NOMO-1 treated with dmso at 0.1 percent for 144 hours (cell line): Measurements from ENCODE around the gene KCNH8.

Source experiments
- DNase-seq: peaks from one replicate; lab custom pipeline; 2025; ENCODE audit not compliant: unreplicated experiment; lab: John Stamatoyannopoulos, UW

The KCNH8 gene

GRCh38 chr3:19248143-19248542, 99.8 kb downstream of the KCNH8 start:
- no peak for DNase-seq

DNA sequence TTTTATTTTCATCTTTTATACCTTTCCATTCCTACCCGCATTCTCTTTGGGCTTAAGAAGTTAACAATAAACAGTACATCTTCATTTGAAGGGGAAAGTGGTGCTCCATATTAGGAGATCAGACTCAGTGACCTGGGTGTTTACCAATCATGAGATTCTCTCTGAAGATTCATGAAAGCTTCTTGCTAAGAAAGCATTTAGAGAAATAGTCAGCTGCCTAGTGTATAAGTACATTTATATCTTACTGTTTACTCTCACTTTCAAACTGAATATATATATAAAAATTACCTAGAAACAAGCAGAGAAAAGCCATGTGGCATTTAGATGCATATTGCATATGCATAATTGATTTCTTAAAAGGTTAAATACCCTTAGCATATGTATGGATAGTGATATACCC, 100.5 kb downstream of the KCNH8 start:
- DNase-seq, result no peak

DNA sequence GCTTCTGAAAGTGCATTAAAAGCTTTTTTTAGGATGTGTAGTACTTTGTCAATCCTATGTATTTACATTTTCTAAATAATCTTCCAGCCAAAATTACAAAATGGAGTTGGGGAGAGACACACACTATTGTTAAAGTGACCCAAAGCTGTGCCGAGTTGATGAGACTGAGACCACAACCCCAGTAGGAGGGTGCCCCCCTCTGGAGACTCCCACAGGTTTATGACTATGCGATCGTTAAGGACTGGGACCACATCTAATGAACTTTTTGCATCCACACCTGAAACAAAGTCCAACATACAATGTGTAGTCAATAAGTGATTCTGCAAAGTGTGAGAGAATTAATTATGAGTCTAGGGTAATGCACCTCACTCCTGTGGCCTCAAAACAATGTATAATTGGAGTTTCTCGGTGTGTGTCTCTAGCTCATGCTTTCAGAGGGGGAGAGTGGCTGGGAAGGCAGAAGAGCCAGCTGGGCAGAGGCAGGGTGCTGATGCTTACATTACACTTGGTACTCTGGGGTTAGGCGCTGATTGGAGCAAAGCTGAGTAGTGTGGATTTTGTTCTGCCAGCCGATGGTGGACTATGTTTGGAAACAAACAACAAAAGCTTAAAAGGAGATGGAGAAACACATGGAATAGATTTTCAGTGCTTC, 102.8 kb downstream of the KCNH8 start:
- no peak for DNase-seq

GRCh38 chr3:19254189-19254588, 105.9 kb downstream of the KCNH8 start:
- no peak for DNase-seq

GRCh38 chr3:19254784-19255338, 106.6 kb downstream of the KCNH8 start:
- no peak for DNase-seq

GRCh38 chr3:19256313-19256712, 108.0 kb downstream of the KCNH8 start:
- no peak for DNase-seq

DNA sequence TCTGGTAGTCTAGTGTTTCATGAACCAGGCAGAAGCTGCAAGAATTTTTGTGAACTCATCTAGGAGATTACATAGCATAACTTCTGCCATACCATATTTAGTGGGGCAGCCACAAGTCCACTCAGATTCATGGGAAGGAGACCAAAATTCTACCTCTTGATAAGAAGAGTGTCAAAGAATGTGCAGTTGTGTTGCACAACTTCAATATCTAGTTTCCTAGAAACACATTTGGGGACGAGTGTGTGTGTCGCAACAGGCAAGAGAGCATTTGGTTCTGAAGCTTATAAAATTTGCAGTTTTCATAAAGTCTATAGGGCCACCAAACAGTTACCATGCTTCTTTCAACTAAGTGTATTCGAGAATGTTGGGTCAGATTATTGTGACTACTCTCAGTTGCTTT, 115.3 kb downstream of the KCNH8 start:
- no peak for DNase-seq

- DNase-seq, result no peak
These were observed 116.1 kb downstream of the KCNH8 start for GRCh38 chr3:19264424-19264823.

DNA sequence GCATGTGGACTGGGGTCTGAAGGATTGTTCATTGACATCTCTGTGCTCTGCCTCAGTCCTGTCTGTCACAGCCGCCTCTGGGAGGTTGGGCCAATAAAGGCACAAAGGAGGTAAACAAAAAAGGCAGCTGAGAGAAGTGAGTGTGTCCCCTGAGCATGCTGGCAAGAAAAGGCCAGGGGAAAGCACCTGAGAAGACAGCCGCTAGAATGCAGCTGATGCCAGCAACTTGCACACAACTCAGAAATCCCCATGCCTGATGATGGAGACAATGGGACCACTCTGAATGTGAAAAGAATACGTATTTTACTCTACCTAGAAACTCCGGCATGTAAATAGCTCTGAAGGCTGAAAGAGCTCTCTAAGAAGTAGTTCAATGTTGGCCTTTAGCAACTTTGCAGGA, 118.7 kb downstream of the KCNH8 start:
- DNase-seq, result no peak

GRCh38 chr3:19270481-19270880, 122.2 kb downstream of the KCNH8 start:
- DNase-seq, result no peak

DNA sequence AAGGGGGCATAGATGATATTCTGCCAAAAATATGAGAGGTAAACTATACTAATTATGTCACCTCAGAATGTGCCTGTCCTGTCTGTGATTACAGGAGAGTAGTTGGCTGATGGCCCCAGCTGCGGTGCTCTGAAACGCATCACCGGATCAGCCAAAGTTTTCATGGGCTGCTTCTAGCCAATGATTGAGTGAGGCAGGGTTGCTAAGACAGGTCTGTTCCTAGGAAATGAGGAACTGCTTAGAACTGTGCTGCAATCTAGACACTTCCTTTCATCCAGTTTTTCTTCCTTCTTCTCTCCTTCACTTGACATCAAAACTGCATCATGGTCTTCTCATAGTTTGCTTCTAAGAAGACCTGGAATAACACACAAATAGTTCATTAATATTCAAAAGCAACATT, 124.0 kb downstream of the KCNH8 start:
- no peak for DNase-seq

- no peak for DNase-seq
These were observed 124.8 kb downstream of the KCNH8 start for GRCh38 chr3:19273091-19273490.

- no peak for DNase-seq
These were observed 126.3 kb downstream of the KCNH8 start for GRCh38 chr3:19274576-19274975.

GRCh38 chr3:19284974-19285373, 136.7 kb downstream of the KCNH8 start:
- no peak for DNase-seq

- DNase-seq, result no peak
These were observed 145.0 kb downstream of the KCNH8 start for GRCh38 chr3:19293295-19293694.

DNA sequence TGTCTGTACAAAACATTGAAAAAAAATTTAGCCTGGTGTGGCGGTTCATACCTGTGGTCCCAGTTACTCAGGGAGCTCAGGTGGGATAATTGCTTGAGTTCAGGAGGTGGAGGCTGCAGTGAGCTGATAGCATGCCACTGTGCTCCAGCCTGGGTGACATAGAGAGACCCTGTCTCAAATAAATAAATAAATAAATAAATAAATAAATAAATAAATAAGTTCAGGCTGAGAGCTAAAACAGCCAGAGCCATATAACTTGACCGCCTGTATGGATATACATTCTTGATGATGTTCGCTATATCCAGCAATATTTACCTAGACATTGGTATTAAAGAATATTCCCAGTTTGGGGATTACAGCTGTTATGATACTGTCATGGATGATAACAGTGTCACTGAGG, 146.9 kb downstream of the KCNH8 start:
- no peak for DNase-seq

GRCh38 chr3:19331931-19332330, 183.6 kb downstream of the KCNH8 start:
- no peak for DNase-seq

- DNase-seq, result no peak
These were observed 185.8 kb downstream of the KCNH8 start for GRCh38 chr3:19334120-19334519.

DNA sequence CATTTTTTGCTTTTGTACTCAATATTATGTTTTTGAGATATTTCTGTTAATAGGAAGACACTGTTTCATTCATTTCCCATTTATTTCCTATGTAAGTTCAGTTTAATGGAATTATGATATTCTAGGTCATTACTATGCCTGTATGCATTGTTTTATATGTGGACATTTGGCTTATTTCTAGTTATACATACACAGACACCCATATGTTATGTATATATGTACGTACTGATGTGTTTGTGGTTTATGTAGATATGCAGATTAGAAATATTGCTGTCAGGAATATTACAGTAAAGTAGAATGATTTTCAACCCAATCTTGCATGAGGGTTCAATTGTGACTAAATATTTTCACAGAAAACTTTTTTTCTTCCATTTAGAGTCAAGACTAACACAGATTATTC, 190.5 kb downstream of the KCNH8 start:
- DNase-seq, result no peak

- DNase-seq, result no peak
These were observed 194.1 kb downstream of the KCNH8 start for GRCh38 chr3:19342389-19342788.

DNA sequence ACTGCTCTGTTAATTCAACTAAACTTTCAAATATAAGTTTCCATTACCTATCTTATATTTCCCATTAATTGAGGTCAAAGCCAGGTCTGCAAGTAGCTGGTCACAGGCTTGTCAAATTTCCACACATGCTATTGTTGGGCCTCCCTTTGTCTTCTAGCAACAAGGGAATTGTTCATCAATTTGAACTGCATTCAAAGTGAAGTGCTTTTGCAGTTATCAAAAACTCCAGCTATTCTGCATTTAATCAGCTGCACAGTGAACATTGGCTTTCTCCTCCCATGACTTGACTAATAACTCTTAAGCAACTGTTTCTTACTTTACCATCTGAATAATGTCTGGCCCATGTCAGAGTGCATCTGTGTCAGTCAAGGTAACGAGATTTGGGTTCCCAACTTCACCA, 198.4 kb downstream of the KCNH8 start:
- DNase-seq, result no peak

GRCh38 chr3:19347671-19348070, 199.4 kb downstream of the KCNH8 start:
- no peak for DNase-seq

DNA sequence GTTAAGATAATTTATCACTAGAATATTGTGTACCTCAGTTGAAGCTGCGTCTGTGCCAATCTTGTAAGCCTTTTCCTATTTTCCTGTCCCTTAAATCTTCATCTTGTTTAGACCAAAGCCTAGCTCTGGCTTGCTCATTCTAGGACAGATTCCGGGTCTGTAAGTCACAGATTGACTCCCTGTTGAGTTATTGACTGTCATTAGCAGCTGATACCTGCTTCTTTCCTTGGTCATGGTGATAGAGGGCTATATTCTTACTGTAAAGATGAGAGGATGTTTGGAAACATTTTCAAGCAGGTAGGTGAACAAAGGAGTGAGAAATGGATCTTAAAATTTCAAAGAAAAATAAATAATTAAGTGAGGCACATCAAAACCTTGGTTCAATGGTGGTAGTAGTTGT, 200.2 kb downstream of the KCNH8 start:
- DNase-seq, result no peak
